IPS-15b (cell line): ENCODE data around the gene SPSB2.
"Not testable (repeated sequence)": the region's sequence is repeated elsewhere in the genome, so short reads cannot be mapped to it uniquely, and the experiment has no call there.

Source experiments
- H3K27me3 ChIP-seq: one replicate; pipeline ENCODE4 v1.6.1; 2013; ENCODE audit warnings: low read length; ENCODE audit not compliant: control insufficient read depth, insufficient read depth
- H3K36me3 ChIP-seq: one replicate; pipeline ENCODE4 v1.6.1; 2013; ENCODE audit warnings: low read length; ENCODE audit not compliant: control insufficient read depth, insufficient read depth
- H3K4me1 ChIP-seq: one replicate; pipeline ENCODE4 v1.6.1; 2013; ENCODE audit warnings: mild to moderate bottlenecking, low read length; ENCODE audit not compliant: control insufficient read depth, insufficient read depth
- H3K4me3 ChIP-seq: one replicate; pipeline ENCODE4 v1.5.1; 2013; ENCODE audit warnings: low read depth, low read length
- H3K9ac ChIP-seq: one replicate; pipeline ENCODE4 v1.6.1; 2013; ENCODE audit warnings: low read depth, mild to moderate bottlenecking, low read length
- H3K9me3 ChIP-seq: one replicate; pipeline ENCODE4 v1.6.1; 2013; ENCODE audit warnings: mild to moderate bottlenecking, low read length; ENCODE audit not compliant: control insufficient read depth, insufficient read depth

Gene SPSB2

GRCh38 chr12:6866163-6866919, 6.8 kb downstream of the SPSB2 start:
- Histone ChIP-seq H3K27me3 (no peaks in the 10 kb centered on the region), H3K36me3 (peaks cover 48% of the 10 kb centered on the region), H3K9me3 (no peaks in the 10 kb centered on the region), H3K4me1 (peaks cover 13% of the 10 kb centered on the region), H3K9ac (peak overlapping the region; percentile 38), H3K4me3 (peak overlapping the region; percentile 57)

- H3K4me1 ChIP-seq: peaks cover 13% of the 10 kb centered on the region
- not testable (repeated sequence) for H3K4me3 ChIP-seq
Measured at GRCh38 chr12:6865307-6865706, 7.8 kb downstream of the SPSB2 start.

GRCh38 chr12:6863586-6864321, 9.3 kb downstream of the SPSB2 start:
- no peaks in the 10 kb centered on the region for H3K27me3 ChIP-seq
- H3K36me3 ChIP-seq: peaks cover 46% of the 10 kb centered on the region
- H3K4me1 ChIP-seq: peaks cover 10% of the 10 kb centered on the region
- no peak overlapping the region for H3K9ac ChIP-seq
- no peak overlapping the region for H3K4me3 ChIP-seq
- H3K9me3 ChIP-seq: no peaks in the 10 kb centered on the region

More at GRCh38 chr12:6865307-6865706, 7.8 kb downstream of the SPSB2 start:
- H3K36me3 ChIP-seq: peaks cover 48% of the 10 kb centered on the region
- not testable (repeated sequence) for H3K27me3 ChIP-seq, H3K9ac ChIP-seq, H3K9me3 ChIP-seq

GRCh38 chr12:6863033-6863432, 10.1 kb downstream of the SPSB2 start:
- Histone ChIP-seq H3K27me3 (no peaks in the 10 kb centered on the region), H3K4me1 (peaks cover 10% of the 10 kb centered on the region), H3K9ac (no peak overlapping the region), H3K36me3 (peaks cover 52% of the 10 kb centered on the region), H3K9me3 (no peaks in the 10 kb centered on the region), H3K4me3 (no peak overlapping the region)

- no peaks in the 10 kb centered on the region for H3K9me3 ChIP-seq
- H3K9ac ChIP-seq: no peak overlapping the region
- H3K36me3 ChIP-seq: peaks cover 68% of the 10 kb centered on the region
- H3K4me3 ChIP-seq: no peak overlapping the region
- peaks cover 6% of the 10 kb centered on the region for H3K4me1 ChIP-seq
- H3K27me3 ChIP-seq: no peaks in the 10 kb centered on the region
Measured at GRCh38 chr12:6861391-6861790, 11.7 kb downstream of the SPSB2 start.

GRCh38 chr12:6860942-6861341, 12.2 kb downstream of the SPSB2 start:
- H3K9me3 ChIP-seq: no peaks in the 10 kb centered on the region
- no peak overlapping the region for H3K9ac ChIP-seq
- H3K27me3 ChIP-seq: no peaks in the 10 kb centered on the region
- H3K4me1 ChIP-seq: peaks cover 5% of the 10 kb centered on the region
- H3K4me3 ChIP-seq: no peak overlapping the region
- H3K36me3 ChIP-seq: peaks cover 71% of the 10 kb centered on the region

- H3K4me1 ChIP-seq: no peaks in the 10 kb centered on the region
- no peak overlapping the region for H3K9ac ChIP-seq
- peaks cover 75% of the 10 kb centered on the region for H3K36me3 ChIP-seq
- no peak overlapping the region for H3K4me3 ChIP-seq
- H3K9me3 ChIP-seq: no peaks in the 10 kb centered on the region
- H3K27me3 ChIP-seq: no peaks in the 10 kb centered on the region
Measured at GRCh38 chr12:6860116-6860515, 13.0 kb downstream of the SPSB2 start.

- Histone ChIP-seq H3K4me1 (no peaks in the 10 kb centered on the region), H3K4me3 (no peak overlapping the region), H3K9me3 (no peaks in the 10 kb centered on the region), H3K27me3 (no peaks in the 10 kb centered on the region), H3K36me3 (peaks cover 63% of the 10 kb centered on the region), H3K9ac (no peak overlapping the region)
Measured at GRCh38 chr12:6858799-6859198, 14.3 kb downstream of the SPSB2 start.

GRCh38 chr12:6855322-6855721, 17.8 kb downstream of the SPSB2 start:
- H3K9ac ChIP-seq: no peak overlapping the region
- peaks cover 4% of the 10 kb centered on the region for H3K4me1 ChIP-seq
- no peaks in the 10 kb centered on the region for H3K27me3 ChIP-seq
- H3K36me3 ChIP-seq: peaks cover 47% of the 10 kb centered on the region
- H3K4me3 ChIP-seq: no peak overlapping the region
- no peaks in the 10 kb centered on the region for H3K9me3 ChIP-seq

GRCh38 chr12:6854036-6854435, 19.1 kb downstream of the SPSB2 start:
- H3K9ac ChIP-seq: no peak overlapping the region
- H3K27me3 ChIP-seq: no peaks in the 10 kb centered on the region
- H3K4me3 ChIP-seq: no peak overlapping the region

GRCh38 chr12:6853626-6854025, 19.5 kb downstream of the SPSB2 start:
- H3K36me3 ChIP-seq: peaks cover 41% of the 10 kb centered on the region
- peaks cover 4% of the 10 kb centered on the region for H3K4me1 ChIP-seq
- H3K9me3 ChIP-seq: no peaks in the 10 kb centered on the region
- H3K4me3 ChIP-seq: peak overlapping the region; percentile 100
- H3K27me3 ChIP-seq: no peaks in the 10 kb centered on the region
- H3K9ac ChIP-seq: no peak overlapping the region

More at GRCh38 chr12:6854036-6854435, 19.1 kb downstream of the SPSB2 start:
- peaks cover 4% of the 10 kb centered on the region for H3K4me1 ChIP-seq
- H3K9me3 ChIP-seq: no peaks in the 10 kb centered on the region
- peaks cover 42% of the 10 kb centered on the region for H3K36me3 ChIP-seq
